Breast epithelium (tissue), 3 donors: Measurements from ENCODE around the gene SMAD7.

ENCODE experiments used
- CTCF ChIP-seq, 3 donors: fragments of 450-650 bp; IDR thresholded peaks; one replicate each; pipeline ENCODE4 v1.5.1; 2016 to 2017; ENCODE audit warnings: antibody characterized with exemption in 3 of 3, mild to moderate bottlenecking in 3 of 3, moderate library complexity in 3 of 3
- POLR2A ChIP-seq: fragments of 450-650 bp; IDR thresholded peaks from one replicate; pipeline ENCODE4 v1.6.1; 2016; ENCODE audit warnings: antibody characterized with exemption, mild to moderate bottlenecking, moderate library complexity
- POLR2AphosphoS5 ChIP-seq, 3 donors: sonication (generic); formaldehyde crosslinking; IDR thresholded peaks; one replicate each; pipeline ENCODE4 v1.6.1; 2017; ENCODE audit warnings: antibody characterized with exemption in 3 of 3

- TF ChIP-seq POLR2A (no peak), CTCF (IDR thresholded peaks at IDR 0.05) (no peak), POLR2AphosphoS5 (IDR thresholded peaks at IDR 0.05) (no peak)
Observed at GRCh38 chr18:48953104-48953706, 2.4 kb upstream of the SMAD7 start.
